ENCODE data around the gene CREB3L4. TPM values are rescaled to one million over a fixed set of nuclear protein-coding genes. Genes with fewer than 3 reads are reported as not detected.

Gene CREB3L4
- total RNA-seq, 1 donor from 2014 or later = 7.4 TPM

DNA sequence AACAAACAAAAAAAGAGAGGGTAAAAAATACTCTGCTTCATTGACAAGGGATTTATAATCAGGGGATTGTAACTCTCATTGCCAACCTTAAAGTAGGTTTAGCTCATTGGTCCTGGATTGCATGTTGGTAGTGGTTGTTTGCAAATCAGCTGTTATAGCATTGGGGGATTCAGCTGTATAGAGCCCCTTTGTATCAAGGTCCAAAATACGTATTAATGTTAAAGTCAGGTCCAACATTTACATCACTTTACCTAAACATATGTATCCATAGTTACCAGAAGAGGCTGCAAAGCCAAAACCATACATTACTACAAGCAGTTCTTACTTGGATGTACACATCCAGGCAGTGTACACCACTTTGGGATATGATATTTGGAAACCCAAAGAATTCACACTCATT lies 52.2 kb downstream of the CREB3L4 start:
- intact Hi-C loops (cut with micrococcal nuclease) = no loop called here

Other genes starting within 250 kb of the CREB3L4 start
- gene INTS3, start 239.9 kb upstream of the CREB3L4 start, total RNA-seq = 62.1 and 62.9 TPM in 2 replicates
- 22.4 and 24.0 TPM in 2 replicates for gene SLC27A3, start 192.5 kb upstream of the CREB3L4 start, total RNA-seq
- gene GATAD2B, start 44.9 kb upstream of the CREB3L4 start, total RNA-seq = 65.7 and 67.1 TPM in 2 replicates
- 160 and 167 TPM in 2 replicates for gene DENND4B, start 21.2 kb upstream of the CREB3L4 start, total RNA-seq
- 82.9 and 86.6 TPM in 2 replicates for gene CRTC2, start 9.3 kb upstream of the CREB3L4 start, total RNA-seq
- gene SLC39A1, start 4.4 kb upstream of the CREB3L4 start, total RNA-seq = 41.2 and 44.1 TPM in 2 replicates
- 138 and 139 TPM in 2 replicates for gene JTB, start 9.8 kb downstream of the CREB3L4 start, total RNA-seq
- 1.5 and 1.7 TPM in 2 replicates for gene RAB13, start 18.4 kb downstream of the CREB3L4 start, total RNA-seq
- gene RPS27, start 22.9 kb downstream of the CREB3L4 start, total RNA-seq = 1,752 and 1,899 TPM in 2 replicates
- 0.05 and 0.09 TPM in 2 replicates for gene NUP210L, start 187.2 kb downstream of the CREB3L4 start, total RNA-seq
- gene TPM3, start 224.2 kb downstream of the CREB3L4 start, total RNA-seq = 797 and 820 TPM in 2 replicates
- 0.50 TPM in 1 of 2 replicates, not detected in the other for gene CFAP141, start 238.4 kb downstream of the CREB3L4 start, total RNA-seq